Activated B cell treated with CpG ODN at 0.5 μM for 24 hours (primary cell): ENCODE results near the gene OSGEP. TPM values are rescaled to one million over a fixed set of nuclear protein-coding genes. Genes with fewer than 3 reads are reported as not detected.

Experiments
- ATAC-seq: fragments of 200-7000 bp; cut with Tn5 transposase; one replicate; pipeline ENCODE4 v1.10.0; 2021; ENCODE audit warnings: low read depth, mild to moderate bottlenecking, moderate library complexity
- CTCF ChIA-PET: fragments of 350-600 bp; sonication (Branson Sonifier 250); formaldehyde crosslinking; loops from one replicate; lab custom pipeline; 2021; ENCODE audit warnings: antibody characterized with exemption; lab: Charles Lee
- POLR2A ChIA-PET: fragments of 350-600 bp; sonication (Branson Sonifier 250); formaldehyde crosslinking; loops from one replicate; lab custom pipeline; 2021; ENCODE audit warnings: antibody characterized with exemption; lab: Charles Lee
- DNase-seq: peaks from one replicate; pipeline ENCODE4 v3.0.0; 2022
- H3K27ac Mint-ChIP-seq: one replicate; pipeline ENCODE4 v1.8.0; 2020; ENCODE audit warnings: mixed read lengths
- H3K27me3 Mint-ChIP-seq: one replicate; pipeline ENCODE4 v1.8.0; 2021; ENCODE audit warnings: mixed read lengths
- H3K36me3 Mint-ChIP-seq: one replicate; pipeline ENCODE4 v1.8.0; 2021; ENCODE audit warnings: low read depth, mixed read lengths
- H3K4me1 Mint-ChIP-seq: one replicate; pipeline ENCODE4 v1.8.0; 2021; ENCODE audit warnings: mixed read lengths
- H3K4me3 Mint-ChIP-seq: one replicate; pipeline ENCODE4 v1.8.0; 2020; ENCODE audit warnings: mild to moderate bottlenecking, mixed read lengths
- H3K9me3 Mint-ChIP-seq: one replicate; pipeline ENCODE4 v1.8.0; 2020; ENCODE audit warnings: mixed read lengths
- intact Hi-C: fragments of 100-400 bp; cut with micrococcal nuclease; formaldehyde crosslinking; loops from one replicate; pipeline ENCODE4 v1.15.1; 2024
- total RNA-seq: library from RNA; stranded (reverse); gene quantifications from 2 replicates; pipeline ENCODE4 v1.2.3, GENCODE V29; 2022
- TF ChIP-seq, protein P1 (sequence below): fragments of 200-600 bp; IDR thresholded peaks from one replicate; pipeline ENCODE4 v1.8.0; 2022; ENCODE audit warnings: antibody characterized with exemption, mild to moderate bottlenecking

Gene OSGEP
- total RNA-seq, result 98.3 and 112 TPM in 2 replicates

DNA sequence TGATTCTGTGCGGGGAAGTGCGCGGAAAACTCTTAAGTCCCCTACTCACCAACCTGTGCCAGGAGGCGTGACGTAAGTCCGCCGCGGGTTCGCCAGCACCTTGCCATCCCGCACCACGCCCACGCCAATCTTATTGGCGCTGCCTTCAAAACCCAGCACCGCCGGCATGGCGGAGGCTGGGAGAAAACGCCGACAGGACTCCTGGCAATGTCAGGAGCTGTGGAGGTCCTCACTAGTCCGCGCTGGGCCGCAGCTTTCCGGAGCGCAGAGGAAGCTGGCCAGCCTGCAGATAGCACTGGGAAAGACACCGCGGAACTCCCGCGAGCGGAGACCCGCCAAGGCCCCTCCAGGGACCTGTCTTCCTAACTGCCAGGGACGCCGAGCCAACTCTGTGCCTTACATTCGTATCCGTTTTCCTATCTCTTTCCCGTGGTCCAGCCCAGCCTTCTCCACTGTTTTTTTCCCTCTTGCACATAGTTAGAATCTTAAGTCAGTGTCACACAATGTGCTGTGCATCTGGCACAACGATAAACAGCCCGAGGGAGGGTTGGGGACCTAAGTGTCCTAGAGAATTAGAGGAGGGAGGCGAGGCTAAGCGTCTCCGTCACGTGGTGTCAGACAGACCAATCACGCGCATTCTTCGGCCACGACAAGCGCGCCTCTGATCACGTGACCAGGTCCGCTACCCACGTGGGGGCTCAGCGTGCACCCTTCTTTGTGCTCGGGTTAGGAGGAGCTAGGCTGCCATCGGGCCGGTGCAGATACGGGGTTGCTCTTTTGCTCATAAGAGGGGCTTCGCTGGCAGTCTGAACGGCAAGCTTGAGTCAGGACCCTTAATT, at the start of gene OSGEP, which contains the start of gene APEX1:
Gene OSGEP (minus strand): TSS at position 297 of the 839 bp plus-strand sequence. CDS start 129 bp downstream, at position 168.
Gene APEX1 (plus strand): TSS at position 711 of the 839 bp plus-strand sequence. CDS start 420 bp downstream, outside the sequence.
- intact Hi-C loops, result loop anchor here (1.0 to 10.0 kb wide), 10 partner anchors 15 to 1000 kb away; partner anchors contain the start of genes CHD8, PARP2, PNP and TEP1
- CTCF ChIA-PET, result interaction anchor here (1.0 to 2.9 kb wide), 5 partner anchors 37 to 404 kb away, joined by 3 to 29 read pairs (median 5); partner anchors contain the start of gene TEP1
- DNase-seq (peak; percentile 88), ATAC-seq (peak; percentile 88)
- POLR2A ChIA-PET, result interaction anchor here (0.7 to 5.0 kb wide), 24 partner anchors 10 to 260 kb away, joined by 3 to 65 read pairs (median 6); partner anchors contain the start of genes PARP2, PNP and TEP1
- no peaks in the 10 kb centered on the region for H3K9me3 Mint-ChIP-seq
- TF ChIP-seq, protein P1, sequence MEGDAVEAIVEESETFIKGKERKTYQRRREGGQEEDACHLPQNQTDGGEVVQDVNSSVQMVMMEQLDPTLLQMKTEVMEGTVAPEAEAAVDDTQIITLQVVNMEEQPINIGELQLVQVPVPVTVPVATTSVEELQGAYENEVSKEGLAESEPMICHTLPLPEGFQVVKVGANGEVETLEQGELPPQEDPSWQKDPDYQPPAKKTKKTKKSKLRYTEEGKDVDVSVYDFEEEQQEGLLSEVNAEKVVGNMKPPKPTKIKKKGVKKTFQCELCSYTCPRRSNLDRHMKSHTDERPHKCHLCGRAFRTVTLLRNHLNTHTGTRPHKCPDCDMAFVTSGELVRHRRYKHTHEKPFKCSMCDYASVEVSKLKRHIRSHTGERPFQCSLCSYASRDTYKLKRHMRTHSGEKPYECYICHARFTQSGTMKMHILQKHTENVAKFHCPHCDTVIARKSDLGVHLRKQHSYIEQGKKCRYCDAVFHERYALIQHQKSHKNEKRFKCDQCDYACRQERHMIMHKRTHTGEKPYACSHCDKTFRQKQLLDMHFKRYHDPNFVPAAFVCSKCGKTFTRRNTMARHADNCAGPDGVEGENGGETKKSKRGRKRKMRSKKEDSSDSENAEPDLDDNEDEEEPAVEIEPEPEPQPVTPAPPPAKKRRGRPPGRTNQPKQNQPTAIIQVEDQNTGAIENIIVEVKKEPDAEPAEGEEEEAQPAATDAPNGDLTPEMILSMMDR, result no peak
- no peak within 1 kb of the TSS for H3K27ac Mint-ChIP-seq
- H3K36me3 Mint-ChIP-seq, result peaks cover 25% of the 10 kb centered on the region
- H3K27me3 Mint-ChIP-seq, result no peaks in the 10 kb centered on the region
- H3K4me3 Mint-ChIP-seq, result peak within 1 kb of the TSS; percentile 56
- peaks cover 35% of the 10 kb centered on the region for H3K4me1 Mint-ChIP-seq

DNA sequence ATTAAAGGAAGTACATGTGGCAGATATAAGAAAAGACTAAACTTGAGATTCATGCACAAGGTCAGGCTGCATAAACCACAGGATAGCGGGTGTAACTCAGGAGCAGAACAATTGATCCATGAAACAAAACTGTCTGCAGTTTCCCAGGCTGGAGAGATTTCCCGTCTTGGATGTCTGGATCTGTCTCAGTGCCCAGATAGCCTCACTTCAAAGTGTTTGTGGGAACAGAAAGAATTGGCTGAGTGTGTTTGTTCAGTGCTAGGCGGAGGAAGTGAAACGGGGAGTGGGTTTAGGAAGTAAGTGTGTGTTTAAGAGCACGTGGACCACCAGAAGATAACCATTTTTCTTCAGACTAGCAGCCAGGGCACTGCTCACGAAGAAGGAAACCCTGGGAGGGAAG, 49.3 kb upstream of the OSGEP start:
- Mint-ChIP-seq H3K9me3 (no peaks in the 10 kb centered on the region), H3K4me1 (peaks cover 27% of the 10 kb centered on the region), H3K27ac (peak overlapping the region; percentile 37), H3K27me3 (peaks cover 2% of the 10 kb centered on the region), H3K36me3 (no peaks in the 10 kb centered on the region), H3K4me3 (peak overlapping the region; percentile 39)
- intact Hi-C loops, result loop anchor here (1.0 kb wide), 1 partner anchor 105 kb away; no protein-coding TSS in a partner anchor
- ATAC-seq (peak; percentile 37), DNase-seq (no peak)
- ChIA-PET CTCF (no interaction called here), POLR2A (no interaction called here)
- TF ChIP-seq, protein P1, result no peak

DNA sequence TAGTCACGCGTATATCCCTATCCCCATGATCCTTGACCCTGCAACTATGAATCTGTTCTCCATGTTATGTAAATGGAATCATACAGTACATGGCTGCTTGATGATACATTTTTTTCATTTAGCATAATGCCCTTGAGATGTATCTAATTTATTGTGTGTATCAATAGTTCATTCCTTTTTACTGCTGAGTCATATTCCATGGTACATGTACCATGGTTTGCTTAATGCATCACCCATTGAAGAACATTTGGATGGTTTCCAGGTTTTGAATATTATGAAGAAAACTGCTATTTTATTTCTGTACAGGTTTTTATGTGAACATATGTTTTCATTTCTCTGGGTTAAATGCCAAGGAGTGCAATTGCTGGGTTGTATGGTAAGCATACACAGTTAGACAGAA, 46.7 kb upstream of the OSGEP start:
- intact Hi-C loops, result no loop called here
- Mint-ChIP-seq H3K4me3 (no peak overlapping the region), H3K36me3 (no peaks in the 10 kb centered on the region), H3K27ac (no peak overlapping the region), H3K9me3 (no peaks in the 10 kb centered on the region), H3K27me3 (no peaks in the 10 kb centered on the region), H3K4me1 (peaks cover 36% of the 10 kb centered on the region)
- no peak for ATAC-seq
- CTCF ChIA-PET, result no interaction called here
- POLR2A ChIA-PET, result no interaction called here
- DNase-seq, result no peak
- TF ChIP-seq, protein P1, result no peak

DNA sequence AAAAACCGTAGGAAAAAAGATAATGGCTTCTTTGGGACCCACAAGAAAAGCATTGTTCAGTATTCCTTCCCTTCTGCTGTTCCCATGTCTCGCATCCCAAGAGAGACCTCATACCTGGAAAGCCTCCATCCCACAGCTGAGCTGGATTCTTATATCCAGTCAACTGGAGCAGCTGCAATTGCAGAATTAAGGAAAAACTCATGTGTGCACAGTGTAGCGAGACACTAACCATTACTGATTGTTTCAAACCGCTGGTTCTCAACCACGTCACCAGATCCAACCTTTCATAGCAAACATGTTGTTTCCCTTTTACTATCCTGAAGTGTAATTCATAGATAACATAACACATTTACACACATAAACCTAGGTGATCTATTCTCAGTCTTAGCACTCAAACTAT, 45.3 kb upstream of the OSGEP start:
- no peak overlapping the region for H3K4me3 Mint-ChIP-seq
- H3K4me1 Mint-ChIP-seq, result peaks cover 49% of the 10 kb centered on the region
- no peak for DNase-seq
- intact Hi-C loops, result no loop called here
- CTCF ChIA-PET, result no interaction called here
- H3K27me3 Mint-ChIP-seq, result no peaks in the 10 kb centered on the region
- no peaks in the 10 kb centered on the region for H3K36me3 Mint-ChIP-seq
- no peak overlapping the region for H3K27ac Mint-ChIP-seq
- POLR2A ChIA-PET, result no interaction called here
- no peaks in the 10 kb centered on the region for H3K9me3 Mint-ChIP-seq
- TF ChIP-seq, protein P1, result no peak
- no peak for ATAC-seq

DNA sequence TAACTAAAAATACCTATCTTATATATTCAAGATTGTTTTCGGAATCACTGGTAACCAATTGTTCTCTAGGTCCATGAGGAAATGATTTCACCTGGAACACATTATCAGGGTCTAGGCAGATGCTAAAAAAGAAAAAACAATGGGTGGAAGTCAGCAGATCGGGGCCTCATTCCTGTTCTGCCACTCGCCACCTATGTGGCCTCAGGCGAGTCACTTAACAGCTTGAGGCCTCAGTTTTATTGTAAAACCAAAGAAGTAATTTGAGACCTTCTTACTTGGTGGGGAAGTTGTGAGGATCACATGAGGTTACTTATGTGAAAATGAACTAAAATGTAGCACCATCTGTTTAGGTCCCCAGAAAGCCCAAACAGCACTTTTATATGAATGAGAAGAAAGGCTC, 44.5 kb upstream of the OSGEP start:
- POLR2A ChIA-PET, result interaction anchor here (0.6 to 1.6 kb wide), 2 partner anchors 9 to 30 kb away, joined by 3 to 5 read pairs; partner anchors contain the start of gene PNP
- TF ChIP-seq, protein P1, result no peak

More for the DNA sequence above, 44.5 kb upstream of the OSGEP start:
- H3K27me3 Mint-ChIP-seq, result no peaks in the 10 kb centered on the region
- no peaks in the 10 kb centered on the region for H3K36me3 Mint-ChIP-seq
- CTCF ChIA-PET, result no interaction called here
- ATAC-seq, result no peak
- H3K27ac Mint-ChIP-seq, result no peak overlapping the region
- intact Hi-C loops, result no loop called here
- no peak for DNase-seq
- peaks cover 49% of the 10 kb centered on the region for H3K4me1 Mint-ChIP-seq
- H3K9me3 Mint-ChIP-seq, result no peaks in the 10 kb centered on the region
- H3K4me3 Mint-ChIP-seq, result no peak overlapping the region
